Stimulated activated CD4-positive, alpha-beta T cell treated with anti-CD3 and anti-CD28 coated beads, Interleukin-1b, Interleukin-23, amount 100 ng/mL, for 48 hours (primary cell): ENCODE data around the gene PNKP.

Source experiments
- DNase-seq: peaks from one replicate; pipeline ENCODE4 v3.0.0-alpha.2; 2020

Gene PNKP

DNA sequence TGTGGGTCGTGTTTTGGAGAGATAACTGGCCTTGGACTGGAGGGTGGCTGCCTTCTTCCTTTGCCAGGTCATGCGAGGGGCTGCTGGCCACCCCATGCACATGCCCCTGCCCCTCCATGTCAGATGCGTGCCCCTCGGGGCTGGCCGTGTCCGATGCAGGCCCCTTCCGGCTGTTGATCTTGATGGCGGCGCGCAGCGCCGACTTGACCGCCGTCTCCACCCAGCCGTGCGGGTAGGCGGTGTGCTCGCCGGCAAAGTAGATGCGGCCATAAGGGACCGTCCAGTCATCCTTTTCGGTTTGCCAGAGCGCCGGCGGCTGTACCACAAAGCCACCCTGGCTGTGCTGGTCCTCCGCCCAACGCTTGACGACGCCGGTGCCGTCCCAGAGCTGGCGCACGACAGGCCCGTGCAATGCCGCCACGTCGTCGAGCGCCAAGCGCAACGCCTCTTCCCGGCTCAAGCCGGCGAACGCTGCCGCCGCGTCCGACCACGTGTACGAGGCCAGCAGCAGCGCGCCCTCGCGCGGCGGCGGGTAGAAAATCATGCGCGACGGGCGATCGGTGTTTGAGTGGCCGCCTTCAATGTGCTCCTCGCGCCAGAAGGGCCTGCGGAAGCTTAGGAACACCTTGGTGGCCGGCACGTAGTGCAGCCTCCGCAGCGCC is 22.4 kb upstream of the PNKP start:
- DNase-seq, result peak; percentile 83

DNA sequence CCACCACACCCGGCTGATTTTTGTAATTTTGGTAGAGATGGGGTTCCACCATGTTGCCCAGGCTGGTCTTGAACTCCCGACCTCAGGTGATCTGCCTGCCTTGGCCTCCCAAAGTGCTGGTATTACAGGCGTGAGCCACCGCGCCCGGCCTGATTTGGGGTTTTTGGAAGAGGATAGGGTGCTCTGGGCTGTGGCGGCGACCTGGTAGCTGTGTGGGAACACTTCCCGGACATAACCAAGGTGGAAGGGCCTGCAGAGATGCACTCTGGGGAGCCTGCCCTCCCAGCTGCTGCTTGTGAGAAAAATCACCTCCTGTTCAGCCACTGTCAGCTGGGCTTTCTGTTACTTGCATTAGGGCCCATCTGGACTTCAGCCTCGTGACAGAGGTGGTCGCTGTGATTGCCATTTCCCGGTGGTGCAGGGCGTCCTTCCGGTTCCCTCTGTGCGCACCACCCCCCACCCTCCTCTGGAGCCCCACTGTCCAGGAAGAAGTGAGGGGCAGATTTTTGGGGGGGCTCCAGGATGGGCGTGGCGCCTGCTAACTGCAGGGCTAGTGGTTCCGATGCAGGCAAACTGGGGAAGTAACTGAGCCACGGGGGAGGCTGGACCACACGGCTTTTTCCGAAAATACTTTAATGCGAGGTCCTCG is 21.8 kb upstream of the PNKP start:
- no peak for DNase-seq

DNA sequence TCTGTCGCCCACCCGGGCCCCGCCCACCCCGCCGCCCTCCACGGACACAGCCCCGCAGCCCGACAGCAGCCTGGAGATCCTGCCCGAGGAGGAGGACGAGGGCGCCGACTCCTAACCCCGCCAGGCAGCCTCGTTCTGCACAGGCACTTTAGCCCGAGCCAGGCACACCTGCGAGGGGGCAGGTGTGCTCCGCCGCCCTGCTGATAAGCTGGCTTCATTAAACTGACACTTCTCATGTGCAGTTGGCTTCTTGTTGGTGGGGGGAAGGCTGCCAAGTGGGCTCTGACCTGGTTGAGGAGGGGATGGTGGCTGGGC is 21.1 kb upstream of the PNKP start:
- DNase-seq, result no peak

DNA sequence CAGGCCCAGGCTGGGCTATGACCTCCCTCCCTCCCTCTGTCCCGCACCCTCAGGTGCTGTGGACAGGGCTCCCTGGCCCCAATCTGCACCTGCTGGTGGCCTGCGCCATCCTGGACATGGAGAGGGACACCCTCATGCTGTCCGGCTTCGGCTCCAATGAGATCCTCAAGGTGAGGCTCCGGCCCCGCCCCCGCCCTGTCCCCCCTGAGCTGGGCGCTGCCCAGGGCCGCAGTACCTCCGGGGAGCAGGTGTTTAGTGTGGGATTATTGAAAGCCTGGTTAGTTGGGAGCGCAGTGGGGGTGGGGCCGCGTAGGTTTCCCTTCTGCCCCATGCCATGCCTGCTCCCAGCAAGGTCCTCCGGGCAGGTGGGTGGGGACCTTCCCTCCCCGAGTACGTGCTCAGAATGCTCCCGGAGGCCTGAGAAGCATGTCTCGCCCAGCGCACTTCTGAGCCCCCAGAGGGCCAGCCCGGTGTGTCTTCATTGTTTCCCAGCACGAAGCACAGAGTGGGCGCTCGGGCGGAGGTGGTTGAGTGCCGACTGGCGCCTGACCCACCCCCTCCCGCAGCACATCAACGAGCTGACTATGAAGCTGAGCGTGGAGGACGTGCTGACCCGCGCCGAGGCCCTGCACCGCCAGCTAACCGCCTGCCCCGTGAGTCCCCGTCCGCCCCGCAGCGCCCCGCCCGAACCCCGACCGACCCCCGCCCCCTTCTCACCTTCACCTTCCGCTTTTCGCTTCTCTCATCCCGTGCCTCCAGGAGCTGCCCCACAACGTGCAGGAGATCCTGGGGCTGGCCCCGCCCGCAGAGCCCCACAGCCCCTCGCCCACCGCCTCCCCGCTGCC is 20.5 kb upstream of the PNKP start:
- no peak for DNase-seq

DNA sequence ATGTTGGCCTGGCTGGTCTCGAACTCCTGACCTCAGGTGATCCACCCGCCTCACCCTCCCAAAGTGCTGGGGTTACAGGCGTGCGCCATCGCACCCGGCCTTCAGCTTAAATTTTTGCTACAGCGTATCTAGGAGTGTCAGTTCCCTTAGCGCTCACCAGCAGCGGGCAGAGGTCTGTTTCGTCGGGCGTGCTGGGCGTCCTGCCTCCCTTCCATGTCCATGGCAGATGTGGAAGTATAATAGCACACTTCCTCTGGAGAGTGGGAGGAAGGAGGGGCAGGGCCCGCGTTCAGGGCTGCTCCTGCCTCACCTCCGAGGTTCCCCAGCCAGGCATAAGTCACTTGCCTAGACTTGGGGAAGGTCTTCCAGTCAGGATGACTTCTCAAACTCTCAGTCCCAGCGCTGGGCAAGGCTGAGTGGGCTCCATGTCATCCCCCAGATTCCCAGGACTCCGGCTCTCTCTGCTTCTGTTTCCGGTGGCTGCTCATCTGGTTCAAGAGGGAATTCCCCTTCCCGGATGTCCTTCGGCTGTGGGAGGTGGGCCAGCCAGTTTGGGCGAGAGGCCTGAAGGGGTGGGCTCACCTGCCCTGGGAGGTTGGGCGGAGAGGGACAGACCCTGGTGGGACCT is 19.8 kb upstream of the PNKP start:
- no peak for DNase-seq

DNA sequence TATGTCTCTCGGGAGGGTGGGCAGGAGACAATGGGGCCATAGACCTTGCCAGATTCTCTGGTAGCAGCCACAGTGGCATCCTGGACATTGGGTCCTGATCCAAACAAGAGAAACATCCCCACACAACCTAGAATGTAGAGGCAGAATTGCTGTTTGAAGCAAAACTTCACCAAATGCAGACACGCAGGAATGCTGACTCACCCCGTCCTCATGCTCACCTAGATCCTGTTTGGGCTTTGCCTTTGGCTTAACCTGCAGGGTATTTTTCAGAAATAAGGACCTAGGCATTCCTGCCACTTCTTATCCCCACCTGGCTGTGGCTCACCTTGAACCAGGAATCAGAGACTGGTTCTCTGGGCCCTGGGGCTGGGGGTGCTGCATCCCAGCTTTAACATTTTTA is 17.4 kb upstream of the PNKP start:
- DNase-seq, result no peak

DNA sequence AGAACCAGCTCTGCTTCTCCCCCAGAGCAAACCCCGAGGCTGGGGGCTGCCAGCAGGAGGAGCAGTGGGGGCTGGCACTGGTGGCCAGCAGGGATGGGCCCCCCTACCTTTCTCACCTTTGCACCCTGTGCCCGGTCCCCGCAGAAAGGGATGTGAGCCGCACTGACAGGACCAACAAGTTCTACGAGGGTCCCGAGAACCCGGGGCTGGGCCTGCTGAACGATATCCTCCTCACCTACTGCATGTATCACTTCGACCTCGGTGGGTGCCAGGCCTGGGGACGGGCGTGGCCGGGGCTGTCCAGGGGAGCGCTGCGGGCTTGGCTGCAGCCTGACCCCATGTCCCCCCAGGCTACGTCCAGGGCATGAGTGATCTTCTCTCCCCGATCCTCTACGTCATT is 16.7 kb upstream of the PNKP start:
- no peak for DNase-seq

DNA sequence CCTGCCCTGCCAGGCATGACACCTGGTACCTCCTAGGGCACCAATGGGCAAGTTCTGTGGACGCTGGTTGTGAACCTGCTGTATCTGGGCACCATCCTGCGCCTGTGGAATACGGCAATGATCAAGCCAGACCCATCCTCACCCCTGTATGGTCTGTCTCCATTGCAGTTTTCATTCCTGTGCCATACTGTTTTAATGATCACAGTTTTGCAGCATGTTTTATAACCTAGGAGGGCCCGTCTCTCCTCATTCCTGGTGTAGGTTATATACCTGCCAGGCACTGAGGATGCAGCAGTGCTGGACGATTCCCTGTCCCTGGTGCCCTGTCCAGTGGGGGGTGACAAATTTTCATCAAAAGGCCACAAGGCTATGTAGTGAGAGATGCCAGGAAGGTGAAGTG is 15.7 kb upstream of the PNKP start:
- no peak for DNase-seq

DNA sequence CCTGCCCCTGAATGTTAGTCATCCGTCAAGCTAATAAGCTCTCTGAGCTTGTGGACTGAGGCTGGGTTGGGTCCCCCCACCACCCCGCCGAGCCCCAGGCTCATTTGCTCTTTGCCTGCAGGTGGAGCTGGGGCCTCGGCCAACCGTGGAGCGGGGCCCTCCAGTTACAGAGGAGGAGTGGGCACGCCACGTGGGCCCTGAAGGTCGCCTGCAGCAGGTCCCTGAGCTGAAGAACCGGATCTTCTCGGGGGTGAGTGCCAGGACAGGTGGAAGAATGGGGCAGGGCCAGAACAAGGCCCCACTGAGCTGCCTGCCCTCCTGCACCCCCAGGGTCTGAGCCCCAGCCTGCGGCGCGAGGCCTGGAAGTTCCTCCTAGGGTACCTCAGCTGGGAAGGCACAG is 15.3 kb upstream of the PNKP start:
- DNase-seq, result no peak

DNA sequence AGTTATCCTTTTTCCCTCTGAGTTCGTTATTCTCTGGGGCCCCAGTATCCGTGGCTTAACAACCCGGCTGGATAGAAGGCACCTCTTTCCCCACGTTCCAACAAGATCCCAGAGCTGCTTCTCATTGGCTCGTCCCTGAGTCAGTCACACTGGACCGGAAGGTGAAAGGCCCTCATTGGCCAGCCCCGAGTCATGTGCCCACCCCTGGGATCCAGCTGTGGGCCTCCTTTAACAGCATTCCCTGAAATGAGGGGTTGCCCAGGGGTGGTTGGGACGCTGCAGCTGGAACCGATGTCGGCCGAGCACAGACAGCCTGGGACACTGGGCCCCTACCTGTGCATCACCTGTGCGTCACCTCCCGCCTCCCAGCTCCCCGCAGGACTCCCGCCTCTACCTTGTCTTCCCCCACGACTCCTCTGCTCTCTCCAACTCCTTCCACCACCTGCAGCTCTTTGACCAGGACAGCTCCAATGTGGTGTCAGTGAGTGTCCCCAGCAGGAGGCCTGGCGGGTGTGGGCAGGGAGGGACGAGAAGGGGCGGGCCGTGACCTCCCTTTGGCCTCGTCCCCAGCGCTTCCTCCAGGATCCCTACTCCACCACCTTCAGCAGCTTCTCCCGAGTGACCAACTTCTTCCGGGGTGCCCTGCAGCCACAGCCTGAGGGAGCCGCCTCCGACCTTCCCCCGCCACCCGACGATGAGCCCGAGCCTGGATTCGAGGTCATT is 14.5 kb upstream of the PNKP start:
- no peak for DNase-seq

DNA sequence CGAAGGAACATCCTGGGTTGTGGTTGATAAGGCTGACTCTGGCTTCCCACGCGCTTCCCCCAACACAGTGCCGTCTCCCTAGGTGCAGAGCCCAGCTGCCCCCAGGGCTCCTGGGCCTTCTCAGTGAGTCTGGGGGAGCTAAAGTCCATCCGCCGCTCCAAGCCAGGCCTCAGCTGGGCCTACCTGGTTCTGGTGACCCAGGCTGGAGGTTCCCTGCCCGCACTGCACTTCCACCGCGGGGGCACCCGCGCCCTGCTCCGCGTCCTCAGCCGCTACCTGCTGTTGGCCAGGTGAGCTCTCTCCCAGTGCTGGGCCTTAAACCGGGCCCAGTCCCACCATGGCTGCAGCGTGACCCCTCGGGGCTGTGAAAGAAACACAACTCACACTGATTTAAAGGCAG is 13.8 kb upstream of the PNKP start:
- DNase-seq, result no peak

DNA sequence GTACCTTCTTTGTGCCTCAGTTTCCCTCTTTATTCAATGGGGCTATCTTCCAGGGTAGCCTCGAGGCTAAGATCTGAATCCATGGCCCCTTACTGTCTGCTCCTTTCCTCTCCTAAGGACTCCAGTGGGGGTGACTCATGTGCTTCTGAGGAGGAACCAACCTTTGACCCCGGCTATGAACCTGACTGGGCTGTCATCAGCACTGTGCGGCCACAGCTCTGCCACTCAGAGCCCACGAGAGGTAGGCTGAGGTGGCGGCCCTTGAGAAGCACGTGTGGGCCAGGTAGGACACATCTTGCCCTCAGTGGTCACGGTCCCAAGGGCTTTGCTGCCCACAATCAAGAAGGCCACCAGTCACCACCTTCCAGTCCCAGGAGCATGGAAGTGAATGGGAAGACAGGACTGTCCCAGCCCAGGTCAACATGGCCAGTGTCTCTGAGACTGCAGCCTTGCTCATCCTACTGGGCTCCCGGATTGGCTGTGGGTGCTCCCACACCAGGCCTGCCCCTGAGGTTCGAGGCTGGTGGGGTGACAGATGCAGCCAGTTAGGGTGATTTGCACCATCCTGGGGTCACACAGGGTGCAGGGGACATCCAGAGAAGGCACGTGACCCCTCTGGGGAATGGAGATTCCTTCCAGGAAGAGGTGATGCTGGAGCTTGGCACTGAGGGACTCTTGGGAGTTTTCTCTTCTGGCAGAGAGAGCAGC is 12.9 kb upstream of the PNKP start:
- no peak for DNase-seq

DNA sequence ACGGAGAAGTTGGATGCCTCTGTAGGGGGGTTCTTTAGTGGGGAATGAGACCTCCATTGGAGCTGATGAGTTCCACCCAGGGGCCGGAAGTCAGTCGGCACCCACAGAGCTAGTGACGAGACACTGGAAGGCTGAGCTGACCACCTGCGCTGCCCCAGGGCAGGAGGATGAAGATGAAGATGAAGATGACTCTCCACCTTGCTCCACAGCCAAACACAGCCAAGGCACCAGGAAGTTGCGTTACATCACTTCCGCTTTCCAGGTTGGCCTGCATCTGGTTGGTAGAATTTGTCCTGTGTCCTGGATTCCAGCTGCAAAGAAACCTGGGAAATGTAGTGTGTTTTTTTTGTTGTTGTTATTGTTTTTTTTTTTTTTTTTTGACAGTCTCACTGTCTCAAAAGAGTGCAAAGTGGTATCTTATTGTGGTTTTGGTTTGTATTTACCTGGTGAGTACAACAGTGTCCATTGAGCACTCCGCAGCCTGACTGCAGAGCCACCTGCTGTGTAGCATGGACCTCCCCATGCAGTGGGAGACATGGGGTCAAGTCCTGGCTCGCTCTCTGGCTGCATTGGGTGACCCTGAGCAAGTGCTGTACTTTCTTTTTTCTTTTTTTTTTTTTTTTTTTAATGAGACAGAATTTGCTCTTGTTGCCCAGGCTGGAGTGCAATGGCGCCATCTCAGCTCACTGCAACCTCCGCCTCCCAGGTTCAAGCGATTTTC is 12.0 kb upstream of the PNKP start:
- DNase-seq, result no peak

DNA sequence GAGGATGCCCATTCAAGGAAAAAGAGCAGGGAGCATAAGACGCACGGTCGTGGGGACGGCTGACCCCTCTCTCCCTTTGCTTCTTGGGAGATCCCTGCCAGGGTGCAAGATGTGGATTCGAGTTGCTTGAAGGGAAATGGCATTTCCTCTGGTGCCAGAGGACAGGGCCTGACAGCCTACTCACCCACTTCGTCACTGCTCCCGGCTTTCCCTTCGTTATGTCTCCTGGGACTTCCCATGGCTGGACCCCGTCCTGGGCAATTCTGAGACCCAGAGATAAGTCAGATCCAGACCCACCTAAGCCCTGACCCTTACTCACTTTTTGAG is 11.3 kb upstream of the PNKP start:
- DNase-seq, result no peak

DNA sequence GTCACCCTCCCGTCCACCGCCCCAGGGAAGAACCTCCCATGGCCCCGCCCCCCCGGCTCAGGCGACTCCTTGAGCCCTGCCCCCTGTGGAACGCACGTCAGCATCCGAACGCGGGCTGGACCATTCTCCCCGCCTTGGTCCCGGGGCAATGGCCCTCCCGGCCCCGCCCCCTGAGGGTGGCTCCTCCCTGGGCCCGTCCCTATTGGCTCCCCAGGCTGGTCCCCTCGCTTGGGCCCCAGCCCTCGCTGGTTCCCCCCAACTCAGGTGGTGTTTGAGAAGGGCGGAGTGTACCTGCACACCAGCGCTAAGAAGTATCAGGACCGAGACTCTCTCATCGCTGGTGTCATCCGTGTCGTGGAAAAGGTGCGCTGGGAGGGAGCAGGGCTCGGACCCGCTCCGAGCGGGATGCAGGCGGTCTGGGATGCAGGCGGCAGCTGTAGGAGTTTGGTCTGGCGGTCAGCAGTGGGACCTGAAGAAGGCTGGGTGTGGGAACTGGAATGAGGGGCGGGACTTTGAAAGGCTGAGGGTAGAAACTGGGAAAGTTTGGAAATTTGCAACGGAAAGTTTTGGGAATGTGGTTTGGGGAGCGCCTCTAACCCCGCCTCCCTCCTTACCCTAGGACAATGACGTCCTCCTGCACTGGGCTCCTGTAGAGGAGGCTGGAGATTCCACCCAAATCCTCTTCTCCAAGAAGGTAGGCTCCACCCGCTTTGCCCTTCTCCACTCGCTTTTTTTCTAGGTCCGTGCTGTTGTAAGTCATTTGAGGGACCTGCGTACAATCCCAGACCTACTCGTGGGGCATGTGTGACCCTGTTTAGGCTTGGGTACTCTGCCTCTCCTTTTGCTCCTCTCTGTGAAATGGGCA is 10.7 kb upstream of the PNKP start:
- peak; percentile 99 for DNase-seq

DNA sequence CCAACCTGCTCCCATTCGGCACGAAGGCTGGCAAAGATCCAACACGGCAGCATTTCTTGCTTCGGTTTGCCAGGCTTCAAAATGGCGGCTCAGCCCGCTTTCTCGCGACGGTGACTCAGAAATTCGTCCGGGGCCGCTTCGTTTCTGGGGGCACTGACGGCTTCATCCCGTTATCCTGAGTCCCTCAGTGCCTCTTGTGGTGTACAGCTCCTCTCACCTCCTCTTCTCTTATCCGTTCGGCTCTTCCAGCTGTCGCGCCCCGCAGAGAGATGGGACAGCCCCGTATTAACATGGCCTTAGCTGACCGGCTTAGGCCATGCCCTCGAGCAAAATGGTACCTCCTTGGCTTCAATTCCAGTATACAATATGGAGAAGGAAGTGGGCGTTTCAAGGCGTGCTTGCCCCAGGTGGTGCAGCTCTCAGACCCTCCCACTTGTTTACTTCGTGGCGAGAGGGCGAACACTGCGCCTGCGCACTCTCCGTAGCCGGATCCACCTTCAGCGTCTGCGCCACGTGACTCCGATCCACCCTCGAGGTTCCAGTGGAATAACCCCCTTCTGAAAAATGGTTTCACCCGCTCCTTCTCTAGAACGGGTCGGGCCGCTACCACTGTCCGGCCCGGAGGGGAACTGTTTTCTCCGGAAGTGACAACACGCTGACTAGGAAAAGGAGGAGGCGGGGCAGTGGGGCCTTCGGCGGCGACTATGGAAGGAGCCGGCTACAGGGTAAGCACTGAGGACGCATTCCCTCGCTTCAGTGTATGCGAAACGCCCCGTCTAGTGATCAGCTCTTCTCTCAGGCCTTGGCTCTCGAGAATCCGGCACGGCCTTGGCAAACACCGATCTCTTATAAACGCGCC is 9.9 kb upstream of the PNKP start, which contains the start of the genes AKT1S1 and TBC1D17:
TSS of gene AKT1S1 (minus strand) at position 336 of the 859 bp plus-strand sequence. CDS start 4,060 bp downstream, outside the sequence.
TSS of gene TBC1D17 (plus strand) at position 683 of the 859 bp plus-strand sequence. CDS start at position 705, 22 bp downstream.
- DNase-seq, result peak; percentile 99

DNA sequence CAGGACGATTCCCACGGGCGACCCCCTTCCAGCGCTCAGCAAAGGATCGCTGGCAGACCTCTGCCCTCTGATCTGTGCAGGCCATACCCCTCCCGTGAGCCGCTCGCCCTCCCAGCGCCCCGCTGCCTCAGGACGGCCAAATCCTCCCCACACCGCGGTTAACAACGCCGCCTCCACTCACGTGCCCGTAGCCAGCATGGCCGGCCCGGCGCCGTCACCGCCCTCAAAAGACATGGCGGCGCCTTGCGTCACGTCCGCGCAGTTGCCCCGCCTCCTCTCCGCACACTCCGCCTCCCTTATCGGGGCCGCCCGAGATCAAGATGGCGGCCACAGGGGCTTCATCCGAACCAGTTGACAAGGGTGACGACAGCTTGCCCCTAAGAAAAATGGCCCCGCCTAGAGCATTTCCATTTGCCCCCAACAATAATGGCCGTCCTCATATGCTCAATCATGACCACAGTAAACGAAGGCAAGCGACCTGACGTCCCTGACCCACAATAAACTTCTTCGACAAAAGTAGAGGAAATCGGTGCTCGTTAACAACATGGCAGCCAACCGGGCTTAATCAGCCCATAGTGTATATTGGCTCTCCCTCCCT is 9.1 kb upstream of the PNKP start:
- DNase-seq, result peak; percentile 98

DNA sequence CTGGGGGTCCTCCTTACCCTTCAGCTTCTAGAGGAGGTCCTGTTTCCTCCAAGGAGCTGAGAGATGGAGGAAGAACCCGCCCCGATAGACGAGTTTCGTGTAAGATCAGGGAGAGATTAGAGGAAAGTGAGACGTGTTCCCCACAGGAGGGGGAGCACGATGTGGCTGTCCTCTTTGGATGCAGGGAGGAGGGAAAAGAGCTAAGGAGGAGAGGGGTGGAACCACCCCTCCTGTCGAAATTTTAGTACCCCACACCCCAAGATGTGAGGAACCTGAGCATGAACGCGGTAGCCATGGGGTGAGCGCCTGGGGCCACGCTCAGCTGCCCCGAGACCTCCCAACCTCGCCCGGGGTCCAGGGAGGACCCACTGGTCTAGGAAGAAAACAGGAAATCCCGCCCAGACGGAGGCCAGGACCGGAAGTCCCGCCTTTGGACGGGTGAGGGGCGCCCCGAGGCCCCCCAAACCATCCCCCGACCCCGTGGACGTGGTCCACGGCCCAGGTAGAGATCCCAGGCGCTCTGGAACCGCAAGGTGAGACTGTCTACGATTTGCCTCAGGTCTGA is 8.6 kb upstream of the PNKP start:
- DNase-seq, result peak; percentile 44

DNA sequence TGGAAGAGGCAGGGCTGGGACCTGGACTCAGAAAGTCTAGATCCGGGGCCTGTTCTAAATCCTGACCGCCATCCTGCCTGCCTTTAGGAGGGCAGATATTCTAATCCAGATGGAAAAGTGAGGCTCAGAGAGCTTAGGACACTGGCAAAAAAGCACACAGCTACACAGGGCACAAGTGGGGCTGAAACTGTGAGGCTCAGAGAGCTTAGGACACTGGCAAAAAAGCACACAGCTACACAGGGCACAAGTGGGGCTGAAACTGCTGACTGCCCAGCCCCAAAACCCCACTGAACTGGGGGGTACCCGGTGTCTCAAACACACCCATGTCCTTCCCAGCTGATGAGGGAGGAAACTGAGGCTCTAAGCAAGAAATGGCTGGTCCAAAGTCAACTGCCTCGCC is 7.8 kb upstream of the PNKP start:
- DNase-seq, result no peak
